NCI-H774 (cell line): ENCODE data around the gene CD68.

Experiments
- DNase-seq: peaks from one replicate; lab custom pipeline; 2025; lab: John Stamatoyannopoulos, UW

Gene CD68, protein sequence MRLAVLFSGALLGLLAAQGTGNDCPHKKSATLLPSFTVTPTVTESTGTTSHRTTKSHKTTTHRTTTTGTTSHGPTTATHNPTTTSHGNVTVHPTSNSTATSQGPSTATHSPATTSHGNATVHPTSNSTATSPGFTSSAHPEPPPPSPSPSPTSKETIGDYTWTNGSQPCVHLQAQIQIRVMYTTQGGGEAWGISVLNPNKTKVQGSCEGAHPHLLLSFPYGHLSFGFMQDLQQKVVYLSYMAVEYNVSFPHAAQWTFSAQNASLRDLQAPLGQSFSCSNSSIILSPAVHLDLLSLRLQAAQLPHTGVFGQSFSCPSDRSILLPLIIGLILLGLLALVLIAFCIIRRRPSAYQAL

DNA sequence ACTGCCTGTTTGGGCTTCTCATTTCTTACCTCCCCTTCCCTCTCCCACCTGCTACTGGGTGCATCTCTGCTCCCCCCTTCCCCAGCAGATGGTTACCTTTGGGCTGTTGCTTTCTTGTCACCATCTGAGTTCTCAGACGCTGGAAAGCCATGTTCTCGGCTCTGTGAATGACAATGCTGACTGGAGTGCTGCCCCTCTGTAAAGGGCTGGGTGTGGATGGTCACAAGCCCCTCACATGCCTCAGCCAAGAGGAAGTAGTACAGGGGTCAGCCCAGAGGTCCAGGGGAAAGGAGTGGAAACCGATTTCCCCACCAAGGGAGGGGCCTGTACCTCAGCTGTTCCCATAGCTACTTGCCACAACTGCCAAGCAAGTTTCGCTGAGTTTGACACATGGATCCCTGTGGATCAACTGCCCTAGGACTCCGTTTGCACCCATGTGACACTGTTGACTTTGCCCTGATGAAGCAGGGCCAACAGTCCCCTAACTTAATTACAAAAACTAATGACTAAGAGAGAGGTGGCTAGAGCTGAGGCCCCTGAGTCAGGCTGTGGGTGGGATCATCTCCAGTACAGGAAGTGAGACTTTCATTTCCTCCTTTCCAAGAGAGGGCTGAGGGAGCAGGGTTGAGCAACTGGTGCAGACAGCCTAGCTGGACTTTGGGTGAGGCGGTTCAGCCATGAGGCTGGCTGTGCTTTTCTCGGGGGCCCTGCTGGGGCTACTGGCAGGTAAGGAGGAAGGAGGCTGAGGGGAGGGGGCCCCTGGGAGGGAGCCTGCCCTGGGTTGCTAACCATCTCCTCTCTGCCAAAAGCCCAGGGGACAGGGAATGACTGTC lies at the start of gene CD68:
CD68 (plus strand) TSS at position 638 of the 833 bp plus-strand sequence; CDS start at position 678, 40 bp downstream.
- no peak for DNase-seq

DNA sequence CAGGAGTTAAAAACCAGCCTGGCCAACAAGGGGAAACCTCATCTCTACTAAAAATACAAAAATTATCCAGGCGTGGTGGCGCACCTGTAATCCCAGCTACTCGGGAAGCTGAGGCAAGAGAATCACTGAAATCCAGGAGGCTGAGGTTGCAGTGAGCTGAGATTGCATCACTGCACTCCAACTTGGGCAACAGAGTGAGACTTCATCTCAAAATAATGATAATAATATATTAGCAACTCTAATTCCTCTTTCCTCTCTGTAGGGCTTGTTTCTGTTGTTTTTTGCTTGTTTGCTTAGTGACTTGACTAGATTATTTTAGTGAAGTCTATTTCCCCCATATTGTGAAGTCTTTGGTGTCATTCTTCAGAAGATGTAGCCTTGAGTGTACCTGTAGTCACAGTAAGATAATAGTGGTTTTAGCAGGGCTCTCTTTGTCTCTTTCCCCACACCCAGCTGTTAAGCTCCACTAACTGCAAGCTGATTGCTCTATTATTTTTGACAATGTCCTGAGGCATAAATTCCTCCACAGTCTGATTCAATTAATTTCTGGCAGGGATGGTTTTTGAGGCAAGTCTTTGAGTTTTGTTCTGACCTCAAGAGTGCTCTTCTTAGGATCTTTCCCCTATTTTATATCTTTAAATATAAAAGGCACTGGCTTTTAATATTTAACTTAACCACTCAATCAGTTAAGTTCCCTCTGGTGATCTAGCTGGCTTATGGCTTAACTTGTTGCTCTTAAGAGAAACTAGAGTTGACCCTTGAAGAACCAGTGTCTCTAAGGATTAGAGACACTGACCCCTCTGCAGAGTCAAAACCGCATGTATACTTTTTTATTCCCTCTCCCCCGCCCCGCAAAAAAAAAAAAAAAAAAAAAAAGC lies 49.2 kb upstream of the CD68 start:
- no peak for DNase-seq

DNA sequence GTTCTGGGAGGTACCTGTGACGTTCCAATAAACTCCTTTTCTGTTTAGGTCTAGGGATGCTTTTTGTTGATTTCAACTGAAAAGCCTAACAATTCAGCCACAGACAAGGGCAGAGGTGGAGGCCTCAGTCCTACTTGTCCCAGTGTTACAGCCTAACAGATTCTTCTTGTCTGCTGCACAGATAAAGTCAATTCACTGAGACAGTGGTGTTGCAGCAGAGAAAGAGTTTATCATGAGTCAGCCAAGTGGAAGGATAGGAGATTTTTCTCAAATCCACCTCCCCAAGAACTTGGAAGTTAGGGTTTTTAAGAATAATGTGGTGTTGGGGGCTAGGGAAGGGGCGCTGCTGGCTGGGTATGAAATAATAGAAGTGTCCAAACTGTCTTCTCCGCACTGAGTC lies 41.4 kb upstream of the CD68 start:
- no peak for DNase-seq

DNA sequence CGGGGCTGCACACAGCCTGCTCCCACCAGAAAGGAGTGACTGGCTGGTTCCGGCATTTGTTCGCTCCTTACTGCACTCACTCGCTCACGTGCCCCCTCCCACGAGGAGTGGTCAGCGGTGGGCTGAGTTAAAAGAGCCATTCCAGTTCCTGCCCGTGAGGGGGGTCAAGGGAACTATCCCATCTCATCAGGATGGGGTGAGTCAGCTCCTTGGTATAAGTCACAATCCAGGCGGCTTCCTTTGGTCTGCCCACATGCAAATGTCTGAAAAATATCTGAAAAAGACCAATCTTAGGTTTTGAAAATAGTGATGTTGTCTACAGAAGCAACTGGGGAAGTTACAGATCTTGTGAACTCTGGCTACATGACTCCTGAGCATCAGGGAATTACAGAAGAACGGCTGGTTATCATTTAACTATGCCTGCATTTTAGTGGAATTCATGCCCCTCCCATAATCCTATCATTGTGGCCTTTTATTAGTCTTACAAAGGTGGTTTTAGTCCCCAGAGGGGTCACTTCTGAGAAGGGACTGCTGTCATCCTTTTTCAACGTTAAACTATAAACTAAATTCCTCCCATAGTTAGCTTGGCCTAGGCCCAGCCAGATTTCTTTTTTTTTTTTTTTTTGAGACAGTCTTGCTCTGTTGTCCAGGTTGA lies 40.4 kb upstream of the CD68 start:
- DNase-seq = no peak

DNA sequence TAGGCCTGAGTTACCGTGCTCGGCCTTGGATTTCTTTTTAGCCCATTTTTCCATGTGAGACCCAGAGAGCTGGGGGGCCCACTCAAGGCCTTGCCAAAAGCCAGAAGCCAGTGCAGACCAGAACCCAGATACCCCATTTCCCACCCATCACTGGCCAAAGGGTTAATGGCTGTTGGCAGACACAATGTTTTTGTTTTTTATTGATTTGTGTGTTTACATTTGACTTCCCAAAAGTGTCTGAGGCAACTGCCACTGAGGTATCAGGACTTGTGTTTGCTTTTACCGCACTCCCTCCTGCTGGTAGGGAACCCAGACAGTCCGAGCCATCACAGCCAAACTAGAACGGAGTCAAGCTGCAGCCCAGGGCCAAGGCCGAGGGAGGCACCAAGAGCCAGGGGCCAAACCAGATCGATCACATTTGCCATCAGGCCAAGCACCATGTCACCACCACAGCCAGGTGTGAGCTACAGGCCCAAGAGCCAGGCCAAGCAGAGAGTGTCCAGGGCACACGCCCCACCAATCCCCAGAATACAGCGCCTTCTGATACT lies 38.3 kb upstream of the CD68 start:
- DNase-seq = no peak

DNA sequence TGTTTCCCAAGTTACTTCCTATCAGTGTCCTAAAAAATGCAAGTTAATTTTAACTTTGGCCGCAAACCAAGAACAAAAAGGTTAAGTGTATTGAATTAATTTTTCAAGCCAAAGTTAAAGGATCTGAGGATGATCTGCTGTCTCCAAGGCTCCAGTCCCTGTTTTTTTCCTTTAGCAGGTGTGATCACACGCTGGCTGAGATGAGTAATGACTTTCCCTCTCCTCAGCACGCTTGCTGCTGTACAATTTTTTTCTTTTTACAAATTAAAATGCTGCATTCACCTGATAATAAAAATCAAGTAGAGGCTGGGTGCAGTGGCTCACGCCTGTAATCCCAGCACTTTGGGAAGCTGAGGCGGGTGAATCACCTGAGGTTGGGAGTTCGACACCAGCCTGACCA lies 34.5 kb upstream of the CD68 start:
- no peak for DNase-seq

DNA sequence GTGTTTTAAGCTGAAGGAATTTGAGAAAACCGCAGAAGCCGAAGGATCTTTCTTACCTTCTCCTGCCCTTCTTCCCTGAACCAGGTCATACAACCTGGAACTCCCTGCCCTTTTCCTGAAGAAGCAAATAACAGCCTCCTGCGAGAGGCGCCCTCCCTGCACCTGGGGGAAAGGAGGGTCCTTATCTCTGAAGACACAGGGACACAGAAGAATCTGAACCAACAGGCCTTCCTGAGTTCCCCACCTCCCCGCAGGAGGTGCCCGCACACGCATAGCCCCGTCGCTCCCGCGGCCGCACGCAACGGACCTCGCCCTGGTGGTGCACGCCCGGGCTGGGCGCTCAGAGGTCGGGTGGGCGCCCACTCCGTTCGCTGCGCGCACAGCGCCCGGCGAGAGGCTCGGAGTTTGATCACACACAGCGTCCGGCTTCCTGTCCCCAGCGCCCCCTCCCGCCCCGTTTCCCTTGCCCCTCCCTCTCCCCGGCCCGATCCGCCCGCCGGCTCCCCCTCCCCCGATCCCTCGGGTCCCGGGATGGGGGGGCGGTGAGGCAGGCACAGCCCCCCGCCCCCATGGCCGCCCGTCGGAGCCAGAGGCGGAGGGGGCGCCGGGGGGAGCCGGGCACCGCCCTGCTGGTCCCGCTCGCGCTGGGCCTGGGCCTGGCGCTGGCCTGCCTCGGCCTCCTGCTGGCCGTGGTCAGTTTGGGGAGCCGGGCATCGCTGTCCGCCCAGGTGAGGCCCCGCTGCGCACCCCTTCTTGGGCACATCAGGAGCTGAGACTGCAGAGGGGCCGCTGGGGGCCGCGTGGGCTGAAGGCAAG lies 30.6 kb upstream of the CD68 start, which contains the start of gene TNFSF12:
TNFSF12 (plus strand) TSS at position 474 of the 816 bp plus-strand sequence; CDS start at position 570, 96 bp downstream.
- DNase-seq = no peak

DNA sequence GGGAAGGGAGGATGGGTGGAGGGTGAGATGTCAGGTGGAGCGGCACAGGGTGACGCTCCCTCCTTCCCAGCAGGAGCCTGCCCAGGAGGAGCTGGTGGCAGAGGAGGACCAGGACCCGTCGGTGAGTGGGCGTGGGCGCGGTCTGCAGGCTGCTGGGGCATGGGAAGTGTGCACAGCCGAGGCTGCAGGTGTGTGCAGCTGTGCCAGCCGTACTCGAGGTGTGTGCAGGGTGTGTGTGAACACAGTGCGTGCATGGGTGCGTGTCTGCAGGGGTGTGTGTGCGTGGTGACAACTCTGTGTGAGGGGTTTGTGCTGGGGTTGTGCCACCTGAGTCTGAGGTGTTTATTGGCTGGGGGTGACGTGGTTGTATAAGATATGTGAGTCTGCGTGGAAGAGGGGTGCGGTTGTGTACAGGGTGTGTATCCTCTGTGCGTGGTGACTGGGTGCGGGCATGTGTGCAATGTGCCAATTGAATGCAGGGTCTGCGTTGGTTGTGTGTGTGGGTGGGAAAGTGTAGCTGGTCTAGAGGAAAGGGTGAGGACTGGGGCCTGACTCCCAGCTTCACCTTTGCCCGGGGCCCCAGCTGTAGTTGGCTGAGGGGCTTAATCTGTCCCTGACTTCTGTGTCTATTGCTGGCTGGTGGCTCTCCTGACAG lies 29.9 kb upstream of the CD68 start:
- no peak for DNase-seq

DNA sequence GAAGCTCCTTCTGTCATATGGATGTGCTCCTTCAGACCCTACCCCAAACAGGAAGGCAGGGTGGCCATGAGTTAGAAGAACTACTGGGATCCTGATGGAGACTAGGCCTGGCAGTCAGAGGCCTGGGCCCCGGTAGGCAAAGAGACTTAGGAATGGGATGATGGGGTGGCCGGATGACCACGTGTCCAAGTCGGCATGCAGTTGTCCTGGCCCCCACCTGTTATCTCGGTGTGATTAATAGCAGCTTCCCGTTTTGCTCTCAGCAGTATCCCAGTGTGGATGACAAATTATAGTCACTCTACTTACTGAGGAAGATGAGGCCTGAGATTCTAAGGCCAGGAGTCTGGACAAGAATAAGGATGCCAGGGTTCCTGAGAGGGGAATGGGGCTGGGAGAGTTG lies 29.1 kb upstream of the CD68 start:
- DNase-seq = no peak

DNA sequence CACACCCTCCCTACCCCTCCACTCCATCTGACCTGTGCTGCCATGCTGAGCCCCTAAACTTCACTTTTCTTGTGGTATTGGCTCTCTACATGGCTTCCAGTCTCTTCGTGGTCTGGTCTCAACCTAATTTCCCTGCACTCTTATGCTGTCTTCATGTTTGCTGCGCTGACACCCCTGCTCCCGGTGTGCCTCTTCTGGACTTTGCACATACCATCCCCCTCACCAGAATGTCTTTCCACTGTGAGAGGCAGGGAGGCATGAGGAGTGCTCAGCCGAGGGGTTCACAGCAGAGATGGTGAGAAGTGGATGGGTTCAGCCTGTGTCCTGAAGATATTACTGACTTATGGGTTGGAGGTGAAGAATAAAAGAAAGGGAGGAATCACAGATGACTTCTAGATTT lies 28.0 kb upstream of the CD68 start:
- DNase-seq = no peak

DNA sequence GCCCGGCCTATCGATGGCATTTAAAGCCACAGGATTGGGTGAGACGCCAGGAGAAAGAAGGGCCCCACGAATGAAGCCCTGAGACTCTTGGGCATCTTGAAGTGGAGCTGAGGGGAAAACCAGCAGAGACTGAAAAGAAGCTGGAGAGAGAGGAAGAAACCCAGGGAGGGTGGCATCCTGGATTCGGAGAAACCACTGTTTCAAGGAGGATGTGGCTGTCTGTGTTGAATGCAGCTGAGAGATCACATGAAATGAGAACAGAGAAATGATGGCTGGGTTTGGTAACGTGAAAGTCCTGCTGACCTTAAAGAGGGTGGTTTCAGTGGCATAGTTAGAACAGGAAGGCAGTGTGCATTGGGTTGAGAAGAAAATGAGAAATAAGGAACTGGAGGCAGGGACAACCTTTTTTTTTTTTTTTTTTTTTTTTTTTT lies 26.8 kb upstream of the CD68 start:
- DNase-seq = no peak

DNA sequence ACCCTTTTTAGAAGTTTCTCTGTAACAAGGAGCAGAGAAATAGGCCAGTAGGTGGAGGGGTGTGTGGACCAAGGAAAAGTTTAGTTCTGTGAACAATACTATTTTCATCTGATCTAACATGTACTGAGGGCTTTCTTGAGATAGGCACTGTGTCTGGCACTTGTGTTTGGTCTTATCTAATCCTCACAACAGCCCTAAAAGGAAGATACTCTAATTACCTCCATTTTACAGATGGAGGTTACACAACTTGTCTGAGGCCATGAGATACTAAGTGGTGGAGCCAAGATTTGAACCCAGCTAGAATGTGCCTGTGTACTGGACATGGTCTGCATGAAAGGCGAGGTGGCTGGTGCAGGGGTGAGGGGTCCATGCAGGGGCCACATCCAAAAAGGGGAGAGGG lies 26.1 kb upstream of the CD68 start:
- DNase-seq = no peak

DNA sequence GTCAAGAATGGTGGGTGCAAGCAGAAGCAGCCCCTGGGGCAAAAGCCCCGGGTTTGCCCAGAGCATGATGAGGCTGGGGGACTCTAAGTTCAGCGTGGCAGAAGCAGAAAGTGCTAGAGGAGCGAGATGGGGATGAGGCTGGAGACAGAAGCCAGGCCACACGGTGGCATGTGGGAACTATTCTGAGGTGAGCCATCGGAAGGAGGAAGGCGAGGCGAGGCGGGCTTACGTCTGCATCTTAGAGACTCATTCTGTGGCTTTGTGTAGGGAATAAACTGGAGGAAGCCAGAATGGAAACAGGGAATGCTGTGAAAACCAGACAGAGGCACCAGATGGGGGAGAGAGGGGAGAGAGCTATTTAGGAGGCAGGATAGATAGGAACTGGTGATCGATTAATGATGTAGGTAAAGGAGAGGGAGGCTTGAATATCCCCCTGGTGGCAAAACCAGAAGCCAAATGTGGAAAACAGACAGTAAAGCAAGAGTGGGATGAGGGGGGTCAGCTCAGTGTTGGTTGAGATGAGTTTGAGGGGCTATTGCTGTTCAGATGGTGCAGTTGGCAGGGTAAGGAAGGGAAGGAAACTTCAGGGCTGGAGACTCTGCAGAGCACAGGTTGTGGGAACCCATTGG lies 24.0 kb upstream of the CD68 start:
- DNase-seq = no peak

DNA sequence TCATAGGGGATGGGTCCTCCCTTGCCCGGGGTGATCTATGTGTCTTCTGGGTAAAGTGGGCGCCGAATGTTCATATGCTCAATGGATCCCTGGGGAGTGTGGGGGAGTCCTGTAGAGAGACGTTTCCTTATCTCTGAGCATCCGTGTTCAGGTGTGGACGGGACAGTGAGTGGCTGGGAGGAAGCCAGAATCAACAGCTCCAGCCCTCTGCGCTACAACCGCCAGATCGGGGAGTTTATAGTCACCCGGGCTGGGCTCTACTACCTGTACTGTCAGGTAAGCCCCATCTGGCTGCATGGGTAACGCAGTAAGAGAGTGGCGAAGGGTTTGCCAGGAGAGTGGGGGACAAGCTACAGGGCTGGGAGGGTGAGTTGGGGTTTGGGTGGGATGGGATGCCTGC lies 22.8 kb upstream of the CD68 start:
- no peak for DNase-seq

DNA sequence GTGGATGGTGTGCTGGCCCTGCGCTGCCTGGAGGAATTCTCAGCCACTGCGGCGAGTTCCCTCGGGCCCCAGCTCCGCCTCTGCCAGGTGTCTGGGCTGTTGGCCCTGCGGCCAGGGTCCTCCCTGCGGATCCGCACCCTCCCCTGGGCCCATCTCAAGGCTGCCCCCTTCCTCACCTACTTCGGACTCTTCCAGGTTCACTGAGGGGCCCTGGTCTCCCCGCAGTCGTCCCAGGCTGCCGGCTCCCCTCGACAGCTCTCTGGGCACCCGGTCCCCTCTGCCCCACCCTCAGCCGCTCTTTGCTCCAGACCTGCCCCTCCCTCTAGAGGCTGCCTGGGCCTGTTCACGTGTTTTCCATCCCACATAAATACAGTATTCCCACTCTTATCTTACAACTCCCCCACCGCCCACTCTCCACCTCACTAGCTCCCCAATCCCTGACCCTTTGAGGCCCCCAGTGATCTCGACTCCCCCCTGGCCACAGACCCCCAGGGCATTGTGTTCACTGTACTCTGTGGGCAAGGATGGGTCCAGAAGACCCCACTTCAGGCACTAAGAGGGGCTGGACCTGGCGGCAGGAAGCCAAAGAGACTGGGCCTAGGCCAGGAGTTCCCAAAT lies 22.2 kb upstream of the CD68 start:
- no peak for DNase-seq

DNA sequence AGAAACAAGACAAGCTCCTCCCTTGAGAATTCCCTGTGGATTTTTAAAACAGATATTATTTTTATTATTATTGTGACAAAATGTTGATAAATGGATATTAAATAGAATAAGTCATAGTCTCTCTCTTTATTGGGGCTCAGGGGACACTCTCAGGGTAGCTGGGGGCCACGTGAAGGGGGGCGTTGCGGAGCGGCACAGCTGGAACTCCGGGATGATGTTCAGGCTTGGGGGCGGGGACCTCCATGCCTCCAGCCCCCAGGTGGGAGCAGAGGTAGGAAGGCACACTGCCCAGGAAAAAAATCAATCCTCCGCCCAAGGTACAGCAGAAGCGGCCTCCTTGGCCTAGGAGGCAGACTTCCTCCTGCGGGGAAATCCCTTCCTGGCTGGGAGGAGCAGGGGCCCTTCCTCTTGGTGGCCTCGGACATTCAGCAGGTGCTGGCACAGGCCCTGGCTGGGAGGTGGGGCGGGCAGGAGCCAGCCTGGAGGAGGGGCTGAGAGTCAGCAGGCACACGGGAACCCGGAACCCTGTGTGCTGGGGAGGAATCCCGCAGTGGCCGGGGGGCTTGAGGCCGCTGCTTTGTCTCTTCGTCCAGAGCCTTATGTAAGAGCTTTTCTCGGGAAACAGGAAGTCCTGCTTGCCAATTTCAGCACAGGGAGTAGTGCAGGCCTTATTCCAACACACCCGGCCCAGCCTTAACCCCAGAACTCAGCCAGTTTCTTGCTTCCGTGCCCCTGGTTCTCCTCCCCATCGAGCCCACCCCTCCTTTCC lies 21.5 kb upstream of the CD68 start:
- peak; percentile 56 for DNase-seq

DNA sequence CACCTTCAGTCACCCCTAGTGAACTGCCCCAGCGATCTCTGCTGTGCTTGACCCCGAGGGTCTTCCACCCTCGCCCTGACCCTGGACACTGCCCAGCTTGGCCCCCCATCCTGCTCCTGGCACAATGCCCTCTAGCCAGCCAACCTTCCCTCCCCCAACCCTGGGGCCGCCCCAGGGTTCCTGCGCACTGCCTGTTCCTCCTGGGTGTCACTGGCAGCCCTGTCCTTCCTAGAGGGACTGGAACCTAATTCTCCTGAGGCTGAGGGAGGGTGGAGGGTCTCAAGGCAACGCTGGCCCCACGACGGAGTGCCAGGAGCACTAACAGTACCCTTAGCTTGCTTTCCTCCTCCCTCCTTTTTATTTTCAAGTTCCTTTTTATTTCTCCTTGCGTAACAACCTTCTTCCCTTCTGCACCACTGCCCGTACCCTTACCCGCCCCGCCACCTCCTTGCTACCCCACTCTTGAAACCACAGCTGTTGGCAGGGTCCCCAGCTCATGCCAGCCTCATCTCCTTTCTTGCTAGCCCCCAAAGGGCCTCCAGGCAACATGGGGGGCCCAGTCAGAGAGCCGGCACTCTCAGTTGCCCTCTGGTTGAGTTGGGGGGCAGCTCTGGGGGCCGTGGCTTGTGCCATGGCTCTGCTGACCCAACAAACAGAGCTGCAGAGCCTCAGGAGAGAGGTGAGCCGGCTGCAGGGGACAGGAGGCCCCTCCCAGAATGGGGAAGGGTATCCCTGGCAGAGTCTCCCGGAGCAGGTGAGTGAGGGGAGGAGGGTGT lies 20.7 kb upstream of the CD68 start, which contains the start of gene TNFSF13:
TNFSF13 (plus strand) TSS at position 207 of the 776 bp plus-strand sequence; CDS start at position 497, 290 bp downstream.
- no peak for DNase-seq
